ENCODE measurements around the gene ZNF697. TPM values are rescaled to one million over a fixed set of nuclear protein-coding genes. Genes with fewer than 3 reads are reported as not detected.

ZNF697 gene
- total and polyA plus RNA-seq, 2 of the 4 experiments (the other 2 are of a cell fraction): 6.2 to 10.2 TPM

GRCh38 chr1:119632103-119632490, 16.0 kb downstream of the ZNF697 start:
- Histone ChIP-seq H3K36me3 (ENCODE audit: control insufficient read depth, insufficient read depth, low read length) (peaks cover 6% of the 10 kb centered on the region; the same call in 1 of the 2 replicates), H2BK120ac (ENCODE audit: low read depth, low read length) (peak overlapping the region; percentile 58), H4K5ac (ENCODE audit: low read depth, low read length) (peak overlapping the region; percentile 19; the same call in 1 of the 2 replicates), H3K23ac (ENCODE audit: low read depth, low read length) (peak overlapping the region; percentile 54; the same call in 1 of the 2 replicates), H3K56ac (ENCODE audit: extremely low read depth, insufficient read depth, low read length) (no peak overlapping the region), H3K4me1 (ENCODE audit: control insufficient read depth, insufficient read depth, low read length) (peaks cover 33% of the 10 kb centered on the region), H2BK20ac (ENCODE audit: low read depth, low read length) (peak overlapping the region; percentile 41; the same call in 1 of the 2 replicates), H2BK15ac (ENCODE audit: low read depth, low read length) (peak overlapping the region; percentile 62; the same call in 1 of the 3 replicates), H3K9me1 (ENCODE audit: insufficient read depth, low read length) (peaks cover 34% of the 10 kb centered on the region), H4K20me1 (ENCODE audit: insufficient read depth, low read length) (peaks cover 69% of the 10 kb centered on the region), H3K18ac (ENCODE audit: low read depth, low read length) (peak overlapping the region; percentile 49), H4K8ac (ENCODE audit: low read depth in 2 of 2, low read length in 2 of 2) (peak overlapping the region in 1 of 2 experiments; percentile 44; a peak in 3 of 4 replicates), H3K4me2 (ENCODE audit: low read depth, low read length) (peak overlapping the region; percentile 80), H3K14ac (replicated peaks; ENCODE audit: low read depth, low read length) (peak overlapping the region; percentile 69), H2AK5ac (ENCODE audit: low read depth, low read length) (peak overlapping the region; percentile 60; the same call in 1 of the 2 replicates), H3K27me3 (ENCODE audit: control insufficient read depth, insufficient read depth, low read length) (no peaks in the 10 kb centered on the region), H2AK9ac (replicated peaks; ENCODE audit: low read depth, low read length, poor library complexity) (peak overlapping the region; percentile 51), H3K9me3 (ENCODE audit: control insufficient read depth, insufficient read depth, low read length) (no peaks in the 10 kb centered on the region), H3K4me3 (ENCODE audit: insufficient read depth, low read depth, low read length) (no peak overlapping the region), H3K4ac (ENCODE audit: low read depth, low read length) (peak overlapping the region; percentile 70), H3K9ac (ENCODE audit: low read depth, low read length) (no peak overlapping the region), H2AFZ (replicated peaks; ENCODE audit: low read length, poor library complexity) (peak overlapping the region; percentile 4), H2BK5ac (ENCODE audit: low read depth, low read length, poor library complexity, severe bottlenecking) (no peak overlapping the region), H4K91ac (ENCODE audit: insufficient read depth, low read depth, low read length) (peak overlapping the region; percentile 26), H3K79me1 (ENCODE audit: low read depth in 1 of 2, low read length in 2 of 2) (peaks cover 62 to 88% of the 10 kb centered on the region in 2 experiments), H3K27ac (ENCODE audit: insufficient read depth, low read length) (peak overlapping the region; percentile 48; the same call in 1 of the 2 replicates)
- DNase-seq: no peak
- POLR2A ChIA-PET (ENCODE audit: unreplicated experiment): no interaction called here
- dilution Hi-C loops (cut with HindIII; ENCODE audit: low sequenced_read_pairs, unreplicated experiment) (no loop called here), intact Hi-C loops (cut with micrococcal nuclease) (no loop called here), in situ Hi-C loops (cut with MboI; ENCODE audit: low sequenced_read_pairs) (no loop called here)
- ATAC-seq (ENCODE audit: low read depth): no peak
- BruUV-seq (replicated peaks): no TSS peak
- CTCF ChIA-PET: interaction anchor here (0.6 kb wide), 1 partner anchor 11 kb away, joined by 3 read pairs; no protein-coding TSS in a partner anchor
- TF ChIP-seq RAD21 (IDR thresholded peaks at IDR 0.05; ENCODE audit: low read length) (no peak), NFE2L2 (IDR thresholded peaks at IDR 0.05; ENCODE audit: low read depth, low read length) (no peak), CEBPB (IDR thresholded peaks at IDR 0.05; ENCODE audit: low read depth, low read length) (no peak), FOS (IDR thresholded peaks at IDR 0.05; ENCODE audit: low read depth, low read length) (no peak), MXI1 (IDR thresholded peaks at IDR 0.05; ENCODE audit: borderline replicate concordance, low read depth, low read length) (no peak), ELK1 (IDR thresholded peaks at IDR 0.05; ENCODE audit: borderline replicate concordance, low read depth, low read length) (no peak), RCOR1 (IDR thresholded peaks at IDR 0.05; ENCODE audit: insufficient replicate concordance, low read length) (no peak), CTCF (conservative IDR thresholded peaks at IDR 0.05; ENCODE audit: low read depth, low read length) (no peak), CHD1 (IDR thresholded peaks at IDR 0.05; ENCODE audit: low read depth, low read length) (no peak), RFX5 (IDR thresholded peaks at IDR 0.05; ENCODE audit: low read depth, low read length) (no peak), SMC3 (IDR thresholded peaks at IDR 0.05; ENCODE audit: low read depth, low read length) (no peak), MAFK (IDR thresholded peaks at IDR 0.05; ENCODE audit: low read depth, low read length) (no peak), BHLHE40 (IDR thresholded peaks at IDR 0.05; ENCODE audit: low read depth, low read length) (no peak)
- WGBS, 2 experiments (ENCODE audit: extremely low coverage in 2 of 2, insufficient read length in 1 of 2): 100% methylated on average over 1 of the region's 5 CpGs; no CpG with 5 or more reads in 1 of the 2 experiments

Data from IMR-90 (cell line).